ENCODE results near the gene SKP1.
"Not testable (repeated sequence)": the region's sequence is repeated elsewhere in the genome, so short reads cannot be mapped to it uniquely, and the experiment has no call there.

SKP1 gene

DNA sequence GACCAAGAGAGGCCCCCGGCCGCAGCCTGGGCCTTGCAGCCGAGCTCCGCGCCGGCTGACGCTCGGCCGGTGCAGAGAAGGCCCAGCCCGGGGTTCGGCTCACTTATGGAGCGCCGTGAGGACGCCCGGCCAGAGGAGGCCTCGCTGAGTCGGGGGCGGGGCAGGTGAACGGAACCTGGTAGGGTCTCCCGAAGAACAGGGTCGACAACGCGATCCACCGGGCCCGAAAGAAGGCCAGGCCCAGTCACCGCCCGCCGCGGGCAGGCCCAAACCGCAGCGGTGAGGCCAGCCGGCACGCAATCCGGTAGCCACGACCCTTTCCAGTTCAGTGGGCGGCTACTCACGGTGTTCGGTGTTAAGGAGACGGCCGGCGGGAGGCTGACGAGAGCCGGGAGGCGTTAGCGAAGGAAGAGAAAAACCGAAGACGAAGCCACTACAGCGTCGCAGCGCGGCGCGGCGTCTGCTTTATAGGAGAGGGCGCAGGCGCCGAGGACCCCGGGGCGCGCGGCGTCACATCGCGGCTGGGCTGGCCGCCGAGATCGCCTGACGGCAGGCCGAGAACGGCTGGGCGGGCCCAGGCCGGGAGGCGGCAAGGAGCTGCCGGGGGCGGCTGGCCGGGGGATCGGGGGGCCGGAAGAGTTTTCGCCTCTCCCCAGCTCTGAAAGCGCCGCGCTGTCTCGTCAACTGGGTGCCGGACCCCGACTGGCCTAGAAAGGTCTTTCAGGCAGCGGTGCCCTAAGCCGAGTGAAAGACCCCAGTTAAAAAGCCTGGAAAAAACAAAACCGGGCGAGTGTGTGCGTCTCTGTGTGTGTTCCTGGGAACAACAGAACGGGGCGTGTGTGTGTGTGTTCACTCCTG is at the start of gene SKP1:
Gene SKP1, minus strand, starts transcription at position 440 of the 858 bp plus-strand sequence. CDS start 2,928 bp downstream, outside the sequence.
- DNase-seq (ENCODE audit: low read depth), result peak; percentile 59

GRCh38 chr5:134225780-134226440 is 49.2 kb upstream of the SKP1 start, which contains the start of gene PPP2CA:
PPP2CA (minus strand) TSS chr5:134226073; CDS start chr5:134225861, 212 bp downstream.
- DNase-seq (ENCODE audit: low read depth), result peak; percentile 98

- DNase-seq (ENCODE audit: low read depth), result peak; percentile 87
Observed at GRCh38 chr5:134224888-134225779, 48.4 kb upstream of the SKP1 start.

- DNase-seq (ENCODE audit: low read depth), result no peak
Observed at GRCh38 chr5:134223406-134224248, 46.9 kb upstream of the SKP1 start.

GRCh38 chr5:134221690-134222089 is 44.9 kb upstream of the SKP1 start:
- not testable (repeated sequence) for DNase-seq (ENCODE audit: low read depth)

GRCh38 chr5:134215757-134216156 is 39.0 kb upstream of the SKP1 start:
- no peak for DNase-seq (ENCODE audit: low read depth)

DNA sequence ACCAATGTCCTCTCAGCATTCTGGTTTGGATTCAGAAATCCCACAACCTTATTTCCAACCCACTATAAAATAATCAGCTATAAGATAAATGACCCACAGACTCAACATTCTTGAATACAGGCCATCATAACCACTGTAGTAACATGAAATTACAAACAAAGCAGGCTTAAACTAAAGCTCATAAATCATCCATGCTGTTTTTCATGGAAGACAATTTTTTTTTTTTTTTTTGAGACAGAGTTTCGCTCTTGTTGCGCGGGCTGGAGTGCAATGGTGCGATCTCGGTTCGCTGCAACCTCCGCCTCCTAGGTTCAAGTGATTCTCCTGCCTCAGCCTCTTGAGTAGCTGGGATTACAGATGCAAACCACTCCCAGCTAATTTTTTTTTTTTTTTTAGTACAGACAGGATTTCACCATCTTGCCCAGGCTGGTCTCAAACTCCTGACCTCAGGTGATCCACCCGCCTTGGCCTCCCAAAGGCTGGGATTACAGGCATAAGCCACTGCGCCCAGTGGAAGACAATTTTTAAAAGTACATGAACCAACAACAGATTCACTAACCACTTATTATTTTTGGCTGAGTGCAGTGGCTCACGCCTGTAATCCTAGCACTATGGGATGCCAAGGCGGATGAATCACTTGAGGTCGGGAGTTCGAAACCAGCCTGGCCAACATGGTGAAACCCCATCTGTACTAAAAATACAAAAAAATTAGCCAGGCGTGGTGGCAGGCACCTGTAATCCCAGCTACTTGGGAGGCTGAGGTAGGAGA is 34.7 kb upstream of the SKP1 start:
- not testable (repeated sequence) for DNase-seq (ENCODE audit: low read depth)

GRCh38 chr5:134209477-134210245 is 32.9 kb upstream of the SKP1 start:
- no peak for DNase-seq (ENCODE audit: low read depth)

DNA sequence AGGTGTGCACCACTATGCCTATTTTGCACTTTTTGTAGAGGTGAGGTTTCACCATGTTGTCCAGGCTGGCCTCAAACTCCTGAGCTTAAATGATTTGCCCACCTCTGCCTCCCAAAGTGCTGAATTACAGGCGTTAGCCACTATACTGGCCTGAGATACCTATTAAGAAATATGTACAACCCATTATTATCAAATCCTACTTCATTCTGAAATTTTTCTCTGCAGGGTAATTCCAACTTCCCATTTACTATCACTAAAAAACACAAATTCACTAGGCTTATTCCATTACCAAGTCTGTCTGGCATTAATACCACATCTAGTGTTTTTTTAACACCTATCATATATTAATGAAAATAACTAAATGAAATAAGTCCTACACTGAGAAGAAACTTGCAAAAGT is 30.9 kb upstream of the SKP1 start:
- DNase-seq (ENCODE audit: low read depth), result no peak

DNA sequence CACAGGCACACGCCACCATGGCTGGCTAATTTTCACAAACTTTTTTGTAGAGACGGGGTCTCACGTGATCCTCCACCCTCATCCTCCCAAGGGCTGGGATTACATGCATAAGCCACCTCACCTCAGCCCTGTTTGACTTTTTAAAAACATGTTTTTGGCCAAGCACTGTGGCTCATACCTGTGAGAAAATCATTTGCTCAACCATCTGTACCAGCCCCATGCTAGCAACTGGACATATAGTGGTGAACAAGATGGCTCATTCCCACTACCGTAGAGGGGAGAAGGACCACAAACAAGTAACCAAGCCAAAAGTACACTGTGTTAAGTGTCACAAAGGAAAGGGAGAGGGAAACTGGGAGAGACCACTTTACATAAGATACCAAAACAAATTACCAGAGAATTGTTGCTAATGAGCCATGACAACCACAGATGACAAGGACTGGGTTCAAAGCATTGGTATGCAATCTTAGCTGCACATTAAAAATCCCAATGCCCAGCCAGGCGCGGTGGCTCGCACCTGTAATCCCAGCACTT is 29.9 kb upstream of the SKP1 start:
- DNase-seq (ENCODE audit: low read depth), result no peak

GRCh38 chr5:134204575-134204974 is 27.8 kb upstream of the SKP1 start:
- DNase-seq (ENCODE audit: low read depth), result no peak

DNA sequence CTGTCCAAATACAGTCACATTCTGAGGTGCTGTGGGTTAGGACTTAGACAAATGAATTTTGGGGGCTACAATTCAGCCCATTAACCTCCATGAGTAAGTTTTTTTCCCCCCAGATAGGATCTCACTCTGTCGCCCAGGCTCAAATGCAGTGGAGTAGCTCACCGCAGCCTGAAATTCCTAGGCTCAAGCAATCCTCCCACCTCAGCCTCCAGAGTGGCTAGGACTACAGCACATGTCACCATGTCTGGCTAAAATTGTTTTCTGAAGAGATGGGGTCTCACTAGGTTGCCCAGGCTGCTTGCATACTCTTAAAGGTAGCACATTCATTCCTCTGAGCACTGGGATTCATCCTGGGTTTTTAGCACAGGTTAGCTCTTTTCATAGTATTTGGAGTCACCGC is 26.9 kb upstream of the SKP1 start:
- no peak for DNase-seq (ENCODE audit: low read depth)

DNA sequence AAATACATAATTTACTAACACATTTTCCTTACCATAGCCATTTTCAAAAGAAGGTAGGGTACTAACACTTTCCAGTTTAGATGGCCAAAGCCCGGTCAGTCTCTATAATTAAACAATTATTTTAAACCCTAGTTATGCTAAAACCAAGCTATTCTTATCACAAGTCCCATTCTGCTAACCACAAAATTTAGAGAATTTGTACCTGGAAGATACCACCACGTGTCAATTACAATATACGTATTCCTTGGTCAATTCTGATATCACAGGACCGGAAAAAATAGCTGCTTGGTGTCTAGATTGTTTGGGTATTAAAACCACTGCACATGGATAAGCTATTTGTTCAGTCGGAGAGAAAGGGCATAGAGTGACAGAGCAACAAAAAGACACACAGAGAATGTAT is 18.9 kb upstream of the SKP1 start:
- no peak for DNase-seq (ENCODE audit: low read depth)

- no peak for DNase-seq (ENCODE audit: low read depth)
Observed at GRCh38 chr5:134189031-134189430, 12.3 kb upstream of the SKP1 start.

DNA sequence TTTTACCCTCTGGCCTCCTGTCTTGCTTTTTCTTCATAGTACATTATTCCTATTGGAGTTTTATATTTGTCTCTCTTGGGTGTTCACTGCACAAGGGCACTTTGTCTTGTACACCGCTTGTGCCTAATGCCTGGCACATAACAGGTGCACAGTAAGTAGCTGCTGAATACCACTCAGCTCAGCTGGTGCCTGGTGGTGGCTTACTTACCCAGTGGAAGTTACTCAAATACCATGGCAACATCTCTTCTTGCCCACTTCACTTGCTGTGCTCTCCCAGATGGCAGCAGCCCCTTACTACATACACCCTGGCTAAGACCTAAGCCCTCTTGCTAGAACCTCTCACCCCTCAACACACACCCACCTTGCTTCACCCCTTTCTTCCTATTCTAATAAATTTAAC is 11.3 kb upstream of the SKP1 start:
- no peak for DNase-seq (ENCODE audit: low read depth)

DNA sequence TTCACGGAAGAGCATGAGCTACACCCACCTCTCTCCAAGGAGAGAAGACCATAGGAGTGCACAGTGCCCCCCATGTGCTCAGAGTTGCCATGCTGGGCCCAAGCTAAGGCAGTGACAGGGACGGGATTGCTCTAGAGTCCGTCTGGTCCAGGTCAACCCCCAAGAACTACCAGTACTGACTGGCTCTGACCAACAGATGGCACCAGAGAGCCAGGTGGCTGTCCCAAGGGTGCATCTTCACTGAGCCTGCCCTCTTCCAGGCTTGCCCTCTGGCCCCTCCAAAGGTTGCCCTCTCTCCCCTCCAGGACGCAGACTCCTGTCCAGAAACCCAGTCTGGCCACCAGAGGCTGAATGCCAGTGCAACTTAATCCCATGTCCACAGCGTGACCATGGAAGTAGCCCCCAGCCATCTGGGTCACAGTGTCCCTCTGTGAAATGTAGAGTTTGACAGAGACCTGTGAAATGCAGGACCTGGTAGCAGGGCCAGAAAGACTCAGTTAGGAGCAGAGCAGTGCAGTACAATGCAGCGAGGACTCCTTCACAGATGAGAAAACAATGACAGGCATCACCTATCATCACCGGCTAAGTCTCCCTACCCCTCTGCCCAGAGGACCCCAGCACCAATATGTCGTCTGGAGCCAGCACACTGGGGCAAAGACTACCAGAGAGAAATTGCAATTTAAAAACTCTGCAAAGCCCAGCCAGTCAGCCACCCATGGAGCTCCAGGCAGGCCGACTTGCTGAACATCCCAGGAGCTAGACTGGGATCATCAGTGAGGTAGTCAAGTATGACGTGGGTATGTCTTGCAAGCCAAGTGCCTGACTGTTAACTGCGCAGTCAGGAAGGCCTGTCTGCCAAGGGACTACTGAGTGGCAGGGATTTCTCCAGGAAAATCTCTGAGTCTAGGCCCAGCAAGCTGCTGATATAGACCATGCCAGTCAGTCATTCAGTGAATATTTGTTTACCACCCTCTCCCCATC is 7.7 kb upstream of the SKP1 start:
- DNase-seq (ENCODE audit: low read depth), result no peak

DNA sequence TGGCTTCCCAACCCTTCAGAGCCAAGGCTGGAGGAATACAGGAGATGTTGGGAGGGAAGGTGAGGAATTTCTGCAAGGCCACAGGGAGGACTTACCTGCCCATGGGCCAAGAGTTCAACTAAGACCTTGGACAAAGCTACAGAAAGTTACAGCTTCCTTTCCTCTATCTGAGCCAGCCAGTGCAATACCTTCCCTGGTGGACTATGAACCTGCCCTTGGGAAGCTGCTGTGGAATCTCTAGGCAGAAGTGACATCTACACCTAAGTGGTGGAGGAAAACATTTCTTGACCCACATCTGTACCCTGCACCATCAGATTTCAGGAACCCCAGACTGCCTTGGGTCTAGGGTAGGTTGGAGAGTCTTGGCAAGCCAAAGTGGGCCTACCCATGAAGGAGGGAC is 6.7 kb upstream of the SKP1 start:
- DNase-seq (ENCODE audit: low read depth), result no peak

- no peak for DNase-seq (ENCODE audit: low read depth)
Observed at GRCh38 chr5:134178096-134178419, 1.3 kb upstream of the SKP1 start.

Data from HS-5 (cell line).